ENCODE results near the gene ZNF705A.
"Not testable (repeated sequence)": the region's sequence is repeated elsewhere in the genome, so short reads cannot be mapped to it uniquely, and the experiment has no call there.

The ZNF705A gene

GRCh38 chr12:8197685-8198308 is 41.0 kb downstream of the ZNF705A start:
- H3K4me3 ChIP-seq (ENCODE audit: low read depth in 1 of 2, low read length in 1 of 2); H3K36me3 ChIP-seq; H3K27ac ChIP-seq; H3K4me1 ChIP-seq (ENCODE audit: control insufficient read depth in 1 of 2, insufficient read depth in 1 of 2, low read depth in 1 of 2, low read length in 1 of 2); H3K27me3 ChIP-seq; H3K9me3 ChIP-seq: not testable (repeated sequence)

- not testable (repeated sequence) for H3K27me3 ChIP-seq; H3K4me1 ChIP-seq (ENCODE audit: control insufficient read depth in 1 of 2, insufficient read depth in 1 of 2, low read depth in 1 of 2, low read length in 1 of 2); H3K4me3 ChIP-seq (ENCODE audit: low read depth in 1 of 2, low read length in 1 of 2); H3K27ac ChIP-seq; H3K9me3 ChIP-seq; H3K36me3 ChIP-seq
Observed at GRCh38 chr12:8218711-8219382, 62.0 kb downstream of the ZNF705A start.

- H3K4me1 ChIP-seq (ENCODE audit: control insufficient read depth in 1 of 2, insufficient read depth in 1 of 2, low read depth in 1 of 2, low read length in 1 of 2); H3K27me3 ChIP-seq; H3K4me3 ChIP-seq (ENCODE audit: low read depth in 1 of 2, low read length in 1 of 2); H3K27ac ChIP-seq; H3K9me3 ChIP-seq; H3K36me3 ChIP-seq: not testable (repeated sequence)
Observed at GRCh38 chr12:8221375-8221774, 64.6 kb downstream of the ZNF705A start.

GRCh38 chr12:8221844-8222243 is 65.0 kb downstream of the ZNF705A start:
- not testable (repeated sequence) for H3K27me3 ChIP-seq; H3K4me1 ChIP-seq (ENCODE audit: control insufficient read depth in 1 of 2, insufficient read depth in 1 of 2, low read depth in 1 of 2, low read length in 1 of 2); H3K4me3 ChIP-seq (ENCODE audit: low read depth in 1 of 2, low read length in 1 of 2); H3K27ac ChIP-seq; H3K9me3 ChIP-seq; H3K36me3 ChIP-seq

GRCh38 chr12:8222303-8222702 is 65.5 kb downstream of the ZNF705A start:
- not testable (repeated sequence) for H3K9me3 ChIP-seq; H3K4me3 ChIP-seq (ENCODE audit: low read depth in 1 of 2, low read length in 1 of 2); H3K27ac ChIP-seq; H3K4me1 ChIP-seq (ENCODE audit: control insufficient read depth in 1 of 2, insufficient read depth in 1 of 2, low read depth in 1 of 2, low read length in 1 of 2); H3K36me3 ChIP-seq; H3K27me3 ChIP-seq

- H3K9me3 ChIP-seq; H3K36me3 ChIP-seq; H3K27ac ChIP-seq; H3K4me3 ChIP-seq (ENCODE audit: low read depth in 1 of 2, low read length in 1 of 2); H3K27me3 ChIP-seq; H3K4me1 ChIP-seq (ENCODE audit: control insufficient read depth in 1 of 2, insufficient read depth in 1 of 2, low read depth in 1 of 2, low read length in 1 of 2): not testable (repeated sequence)
Observed at GRCh38 chr12:8223646-8224045, 66.8 kb downstream of the ZNF705A start.

- not testable (repeated sequence) for H3K27me3 ChIP-seq; H3K27ac ChIP-seq; H3K4me1 ChIP-seq (ENCODE audit: control insufficient read depth in 1 of 2, insufficient read depth in 1 of 2, low read depth in 1 of 2, low read length in 1 of 2); H3K4me3 ChIP-seq (ENCODE audit: low read depth in 1 of 2, low read length in 1 of 2); H3K36me3 ChIP-seq; H3K9me3 ChIP-seq
Observed at GRCh38 chr12:8224782-8225181, 68.0 kb downstream of the ZNF705A start.

GRCh38 chr12:8226355-8226754 is 69.5 kb downstream of the ZNF705A start:
- TF ChIP-seq CTCF (IDR thresholded peaks at IDR 0.05) = no peak
- peaks cover 0 to 7% of the 10 kb centered on the region in 2 experiments for H3K4me1 ChIP-seq (ENCODE audit: control insufficient read depth in 1 of 2, insufficient read depth in 1 of 2, low read depth in 1 of 2, low read length in 1 of 2)
- no peak overlapping the region for H3K27ac ChIP-seq
- H3K9me3 ChIP-seq = no peaks in the 10 kb centered on the region
- H3K36me3 ChIP-seq = no peaks in the 10 kb centered on the region
- H3K27me3 ChIP-seq = no peaks in the 10 kb centered on the region
- no peak overlapping the region for H3K4me3 ChIP-seq (ENCODE audit: low read depth in 1 of 2, low read length in 1 of 2)

GRCh38 chr12:8226992-8227731 is 70.3 kb downstream of the ZNF705A start, which contains the start of gene FAM90A1:
Gene FAM90A1 (minus strand): TSS chr12:8227618. CDS start chr12:8224832, 2,786 bp downstream.
- H3K27ac ChIP-seq = not testable (repeated sequence)
- H3K4me3 ChIP-seq (ENCODE audit: low read depth in 1 of 2, low read length in 1 of 2) = peak within 1 kb of the TSS; percentile 57 to 58

GRCh38 chr12:8227732-8228077 is 70.9 kb downstream of the ZNF705A start:
- not testable (repeated sequence) for H3K36me3 ChIP-seq; H3K27me3 ChIP-seq; H3K9me3 ChIP-seq; H3K4me1 ChIP-seq (ENCODE audit: control insufficient read depth in 1 of 2, insufficient read depth in 1 of 2, low read depth in 1 of 2, low read length in 1 of 2); H3K27ac ChIP-seq
- peak overlapping the region; percentile 57 to 58 for H3K4me3 ChIP-seq (ENCODE audit: low read depth in 1 of 2, low read length in 1 of 2)

More at GRCh38 chr12:8226992-8227731, 70.3 kb downstream of the ZNF705A start, which contains the start of gene FAM90A1:
- H3K9me3 ChIP-seq; H3K27me3 ChIP-seq; H3K36me3 ChIP-seq; H3K4me1 ChIP-seq (ENCODE audit: control insufficient read depth in 1 of 2, insufficient read depth in 1 of 2, low read depth in 1 of 2, low read length in 1 of 2): not testable (repeated sequence)
- peak; percentile 13 for TF ChIP-seq CTCF (IDR thresholded peaks at IDR 0.05)

GRCh38 chr12:8228607-8229006 is 71.8 kb downstream of the ZNF705A start:
- not testable (repeated sequence) for H3K27me3 ChIP-seq; H3K9me3 ChIP-seq; H3K4me3 ChIP-seq (ENCODE audit: low read depth in 1 of 2, low read length in 1 of 2); H3K36me3 ChIP-seq; H3K27ac ChIP-seq; H3K4me1 ChIP-seq (ENCODE audit: control insufficient read depth in 1 of 2, insufficient read depth in 1 of 2, low read depth in 1 of 2, low read length in 1 of 2)

GRCh38 chr12:8229486-8229885 is 72.7 kb downstream of the ZNF705A start:
- not testable (repeated sequence) for H3K27me3 ChIP-seq; H3K27ac ChIP-seq; H3K9me3 ChIP-seq; H3K36me3 ChIP-seq; H3K4me1 ChIP-seq (ENCODE audit: control insufficient read depth in 1 of 2, insufficient read depth in 1 of 2, low read depth in 1 of 2, low read length in 1 of 2); H3K4me3 ChIP-seq (ENCODE audit: low read depth in 1 of 2, low read length in 1 of 2)
